ENCODE measurements around the gene IL1RAP. TPM values are rescaled to one million over a fixed set of nuclear protein-coding genes. Genes with fewer than 3 reads are reported as not detected.

IL1RAP gene
- total and polyA plus RNA-seq, 7 donors, result 0.70 to 6.3 (median 4.0) TPM

DNA sequence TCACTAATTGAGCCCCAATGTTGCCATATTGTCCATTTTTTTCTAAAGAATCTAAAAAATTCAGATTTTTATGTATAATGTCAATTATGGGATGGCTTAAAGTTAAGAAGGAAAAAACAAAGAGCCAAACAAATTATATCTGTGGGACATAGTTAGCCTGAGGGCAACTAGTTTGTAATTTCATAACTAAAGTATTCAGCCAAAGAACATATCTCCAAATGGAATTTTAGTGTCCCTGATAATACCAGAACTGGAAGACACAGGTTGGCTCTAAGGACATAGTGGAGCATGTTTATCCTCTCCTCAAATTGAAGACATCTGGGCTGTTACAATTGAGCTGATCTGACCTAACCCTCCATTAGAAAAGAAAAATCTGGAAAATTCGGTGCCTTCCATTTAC lies 144.2 kb downstream of the IL1RAP start:
- 71 to 85% (median 78%) methylated on average over 1 of the region's 1 CpG for WGBS, 3 donors
- Histone ChIP-seq H3K4me1 (no peaks in the 10 kb centered on the region), H3K36me3 (ENCODE audit: insufficient read depth in 1 of 2, low read depth in 1 of 2) (no peaks in the 10 kb centered on the region), H3K27me3 (ENCODE audit: insufficient read depth in 3 of 3, low read length in 2 of 3) (no peaks in the 10 kb centered on the region), H3K9me3 (no peaks in the 10 kb centered on the region), H3K27ac (no peak overlapping the region), H3K4me3 (no peak overlapping the region)
- TF ChIP-seq, protein P1, sequence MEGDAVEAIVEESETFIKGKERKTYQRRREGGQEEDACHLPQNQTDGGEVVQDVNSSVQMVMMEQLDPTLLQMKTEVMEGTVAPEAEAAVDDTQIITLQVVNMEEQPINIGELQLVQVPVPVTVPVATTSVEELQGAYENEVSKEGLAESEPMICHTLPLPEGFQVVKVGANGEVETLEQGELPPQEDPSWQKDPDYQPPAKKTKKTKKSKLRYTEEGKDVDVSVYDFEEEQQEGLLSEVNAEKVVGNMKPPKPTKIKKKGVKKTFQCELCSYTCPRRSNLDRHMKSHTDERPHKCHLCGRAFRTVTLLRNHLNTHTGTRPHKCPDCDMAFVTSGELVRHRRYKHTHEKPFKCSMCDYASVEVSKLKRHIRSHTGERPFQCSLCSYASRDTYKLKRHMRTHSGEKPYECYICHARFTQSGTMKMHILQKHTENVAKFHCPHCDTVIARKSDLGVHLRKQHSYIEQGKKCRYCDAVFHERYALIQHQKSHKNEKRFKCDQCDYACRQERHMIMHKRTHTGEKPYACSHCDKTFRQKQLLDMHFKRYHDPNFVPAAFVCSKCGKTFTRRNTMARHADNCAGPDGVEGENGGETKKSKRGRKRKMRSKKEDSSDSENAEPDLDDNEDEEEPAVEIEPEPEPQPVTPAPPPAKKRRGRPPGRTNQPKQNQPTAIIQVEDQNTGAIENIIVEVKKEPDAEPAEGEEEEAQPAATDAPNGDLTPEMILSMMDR (IDR thresholded peaks at IDR 0.05), result no peak
- ATAC-seq, result no peak
- intact Hi-C loops (cut with DNase I), result no loop called here
- DNase-seq, result no peak

DNA sequence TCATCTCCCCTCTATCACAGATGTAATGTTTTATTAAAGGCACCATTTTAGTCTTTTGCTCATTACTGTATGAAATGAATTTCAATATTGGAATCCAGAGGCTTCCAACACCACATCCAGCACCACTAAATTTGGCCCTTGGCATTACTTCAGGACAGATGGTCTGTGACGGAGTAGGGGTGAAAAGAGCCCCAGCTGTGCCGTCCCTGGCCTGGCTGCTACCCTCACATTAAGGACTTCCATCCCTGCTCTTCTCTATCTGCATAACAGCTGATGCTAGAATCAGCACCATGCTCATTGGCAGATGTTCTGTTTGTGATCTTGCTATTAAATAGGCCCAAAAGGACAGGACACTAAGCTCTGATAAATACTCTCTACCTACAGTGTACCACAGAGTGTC lies 152.9 kb downstream of the IL1RAP start:
- H3K27ac ChIP-seq, result no peak overlapping the region
- H3K27me3 ChIP-seq (ENCODE audit: insufficient read depth in 3 of 3, low read length in 2 of 3), result no peaks in the 10 kb centered on the region
- no peaks in the 10 kb centered on the region for H3K36me3 ChIP-seq (ENCODE audit: insufficient read depth in 1 of 2, low read depth in 1 of 2)
- no peaks in the 10 kb centered on the region for H3K4me1 ChIP-seq
- H3K9me3 ChIP-seq, result no peaks in the 10 kb centered on the region
- TF ChIP-seq, protein P1 (IDR thresholded peaks at IDR 0.05), result no peak
- ATAC-seq (no peak), DNase-seq (no peak)
- WGBS, 3 donors, result 13 to 37% (median 26%) methylated on average over 2 of the region's 2 CpGs
- intact Hi-C loops (cut with DNase I), result no loop called here
- H3K4me3 ChIP-seq, result no peak overlapping the region

DNA sequence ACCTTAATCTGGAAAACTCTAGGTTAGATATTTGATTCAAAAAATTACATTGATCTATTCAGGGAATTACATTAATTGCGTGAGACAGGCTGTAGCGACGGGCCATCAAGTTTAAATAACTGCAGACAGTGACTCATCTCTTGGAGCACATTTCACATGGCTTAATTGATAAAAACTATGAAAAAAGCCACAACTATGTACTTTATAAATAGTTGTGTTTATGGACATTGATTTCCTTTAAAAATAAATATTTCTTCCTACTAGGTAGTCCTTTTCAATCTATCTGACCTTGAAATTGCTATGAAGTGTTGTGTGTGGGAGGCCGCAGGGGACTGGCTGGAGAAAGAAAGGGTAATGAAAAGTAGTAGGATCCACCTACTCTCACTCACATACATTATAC lies 157.8 kb downstream of the IL1RAP start:
- H3K27ac ChIP-seq, result no peak overlapping the region
- H3K36me3 ChIP-seq (ENCODE audit: insufficient read depth in 1 of 2, low read depth in 1 of 2), result no peaks in the 10 kb centered on the region
- WGBS, 3 donors, result 71 to 86% (median 74%) methylated on average over 4 of the region's 4 CpGs
- H3K9me3 ChIP-seq, result no peaks in the 10 kb centered on the region
- TF ChIP-seq, protein P1 (IDR thresholded peaks at IDR 0.05), result no peak
- no peak overlapping the region for H3K4me3 ChIP-seq
- DNase-seq, result no peak
- no peak for ATAC-seq
- intact Hi-C loops (cut with DNase I), result no loop called here
- no peaks in the 10 kb centered on the region for H3K27me3 ChIP-seq (ENCODE audit: insufficient read depth in 3 of 3, low read length in 2 of 3)
- no peaks in the 10 kb centered on the region for H3K4me1 ChIP-seq

DNA sequence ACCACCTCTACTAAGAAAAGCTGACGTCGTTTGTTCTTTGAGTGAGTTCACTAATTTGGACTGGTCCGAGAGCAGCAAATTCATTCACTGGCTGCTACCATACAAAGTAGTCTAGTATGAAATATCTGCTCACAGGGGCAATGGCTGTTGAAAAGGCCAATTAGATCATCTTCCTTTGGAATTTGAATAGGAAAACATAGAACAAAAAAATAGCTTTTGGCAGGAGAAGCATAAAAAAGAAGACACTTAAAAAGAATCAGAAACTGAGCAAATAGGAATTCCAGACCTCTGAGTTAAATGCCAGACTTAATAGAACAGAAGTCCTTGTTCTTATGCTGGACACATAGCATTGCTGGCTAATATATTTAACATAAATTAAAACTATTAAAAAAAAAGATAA lies 159.3 kb downstream of the IL1RAP start:
- TF ChIP-seq, protein P1 (IDR thresholded peaks at IDR 0.05), result no peak
- Histone ChIP-seq H3K9me3 (peaks cover 4% of the 10 kb centered on the region), H3K27ac (no peak overlapping the region), H3K36me3 (ENCODE audit: insufficient read depth in 1 of 2, low read depth in 1 of 2) (no peaks in the 10 kb centered on the region), H3K27me3 (ENCODE audit: insufficient read depth in 3 of 3, low read length in 2 of 3) (no peaks in the 10 kb centered on the region), H3K4me3 (no peak overlapping the region), H3K4me1 (no peaks in the 10 kb centered on the region)
- no peak for ATAC-seq
- DNase-seq, result no peak
- 23 to 40% (median 24%) methylated on average over 3 of the region's 3 CpGs for WGBS, 3 donors
- intact Hi-C loops (cut with DNase I), result no loop called here

DNA sequence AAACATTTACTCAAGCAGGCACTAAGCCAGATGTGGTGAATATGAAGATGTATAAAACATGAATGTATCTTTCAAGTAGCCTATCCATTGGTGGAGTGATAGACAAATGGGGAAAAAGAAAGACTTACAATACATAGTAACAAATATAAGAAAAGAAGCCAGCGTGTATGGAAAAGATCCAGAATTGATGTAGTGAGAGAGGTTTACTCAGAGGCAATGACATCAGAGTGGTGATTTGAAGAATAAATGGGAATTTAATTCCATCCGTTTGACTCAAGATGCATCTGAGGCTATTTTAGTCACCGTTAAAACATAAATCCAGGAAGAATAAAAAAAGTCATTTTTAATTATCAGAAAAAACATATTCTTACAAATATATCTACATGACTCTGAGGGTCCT lies 162.6 kb downstream of the IL1RAP start:
- Histone ChIP-seq H3K4me3 (no peak overlapping the region), H3K27me3 (ENCODE audit: insufficient read depth in 3 of 3, low read length in 2 of 3) (no peaks in the 10 kb centered on the region), H3K36me3 (ENCODE audit: insufficient read depth in 1 of 2, low read depth in 1 of 2) (no peaks in the 10 kb centered on the region), H3K9me3 (peaks cover 4% of the 10 kb centered on the region), H3K27ac (no peak overlapping the region), H3K4me1 (no peaks in the 10 kb centered on the region)
- intact Hi-C loops (cut with DNase I), result no loop called here
- no peak for DNase-seq
- 74 to 85% (median 78%) methylated on average over 3 of the region's 3 CpGs for WGBS, 3 donors
- no peak for ATAC-seq
- TF ChIP-seq, protein P1 (IDR thresholded peaks at IDR 0.05), result no peak
